Measurements from ENCODE around the gene APOB.

DNA sequence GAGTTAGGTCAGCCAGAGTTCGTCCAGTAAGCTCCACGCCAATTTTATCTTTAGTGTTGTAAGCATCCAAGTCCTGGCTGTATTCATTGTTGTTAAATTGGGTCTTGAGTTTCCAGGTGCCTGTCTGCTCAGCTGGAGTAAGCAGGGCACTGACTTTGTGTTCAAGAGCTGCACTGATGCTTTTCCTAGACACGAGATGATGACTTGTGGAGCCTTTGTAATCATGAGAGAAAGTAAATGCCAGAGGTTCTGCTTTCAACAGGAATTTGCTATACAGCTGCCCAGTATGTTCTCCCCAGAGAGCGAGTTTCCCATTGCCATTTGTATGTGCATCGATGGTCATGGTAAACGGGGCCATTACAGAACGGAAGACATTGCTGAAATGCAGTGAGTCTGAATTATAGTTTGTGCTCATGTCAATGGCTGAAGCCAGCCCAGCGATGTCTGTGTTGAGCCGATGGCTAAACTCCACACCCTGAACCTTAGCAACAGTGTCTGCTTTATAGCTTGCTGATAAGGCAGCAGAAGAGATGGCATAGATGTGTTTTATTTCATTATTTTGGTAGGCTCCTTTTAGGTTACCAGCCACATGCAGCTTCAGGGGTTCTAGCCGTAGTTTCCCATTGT lies 32.9 kb downstream of the APOB start:
- no peak for TF ChIP-seq EZH2 (IDR thresholded peaks at IDR 0.05; ENCODE audit: low read length, unreplicated experiment)
- TF ChIP-seq, protein P1, sequence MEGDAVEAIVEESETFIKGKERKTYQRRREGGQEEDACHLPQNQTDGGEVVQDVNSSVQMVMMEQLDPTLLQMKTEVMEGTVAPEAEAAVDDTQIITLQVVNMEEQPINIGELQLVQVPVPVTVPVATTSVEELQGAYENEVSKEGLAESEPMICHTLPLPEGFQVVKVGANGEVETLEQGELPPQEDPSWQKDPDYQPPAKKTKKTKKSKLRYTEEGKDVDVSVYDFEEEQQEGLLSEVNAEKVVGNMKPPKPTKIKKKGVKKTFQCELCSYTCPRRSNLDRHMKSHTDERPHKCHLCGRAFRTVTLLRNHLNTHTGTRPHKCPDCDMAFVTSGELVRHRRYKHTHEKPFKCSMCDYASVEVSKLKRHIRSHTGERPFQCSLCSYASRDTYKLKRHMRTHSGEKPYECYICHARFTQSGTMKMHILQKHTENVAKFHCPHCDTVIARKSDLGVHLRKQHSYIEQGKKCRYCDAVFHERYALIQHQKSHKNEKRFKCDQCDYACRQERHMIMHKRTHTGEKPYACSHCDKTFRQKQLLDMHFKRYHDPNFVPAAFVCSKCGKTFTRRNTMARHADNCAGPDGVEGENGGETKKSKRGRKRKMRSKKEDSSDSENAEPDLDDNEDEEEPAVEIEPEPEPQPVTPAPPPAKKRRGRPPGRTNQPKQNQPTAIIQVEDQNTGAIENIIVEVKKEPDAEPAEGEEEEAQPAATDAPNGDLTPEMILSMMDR (conservative IDR thresholded peaks at IDR 0.05; ENCODE audit: low read depth, low read length) = no peak
- no peak for TF ChIP-seq EZH2phosphoT487 (IDR thresholded peaks at IDR 0.05; ENCODE audit: borderline replicate concordance, low read length)

All from PC-3 (cell line).